CD4-positive, alpha-beta T cell treated with Interleukin-17A for 1 hour (primary cell): Measurements from ENCODE around the gene YJEFN3.

Experiments
- DNase-seq: peaks from one replicate; pipeline ENCODE4 v3.0.0-alpha.2; 2020

Gene YJEFN3

GRCh38 chr19:19528721-19529490 lies at the start of gene YJEFN3:
Gene YJEFN3 (plus strand): TSS chr19:19528911. CDS start chr19:19528933, 22 bp downstream.
- no peak for DNase-seq

DNA sequence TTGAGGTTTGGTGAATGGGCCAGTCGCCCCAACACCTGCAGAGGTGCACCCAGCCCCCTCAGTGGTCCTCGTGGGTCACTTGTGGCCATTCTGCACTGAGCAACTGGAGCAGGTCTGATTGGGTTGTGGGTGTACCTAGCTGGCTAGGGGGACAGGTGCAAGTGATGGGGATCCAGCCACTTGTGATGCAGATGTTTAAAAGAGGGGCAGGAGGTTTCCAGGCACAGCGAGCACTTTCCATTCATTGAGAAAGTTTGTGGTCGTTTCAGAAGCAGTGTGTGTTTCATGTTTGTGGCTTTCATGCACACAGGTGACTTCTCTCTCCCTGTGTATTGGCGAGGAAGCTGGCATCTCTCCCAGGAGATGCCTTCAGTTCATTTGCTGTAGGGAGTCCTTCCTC lies 48.0 kb upstream of the YJEFN3 start:
- DNase-seq: no peak

DNA sequence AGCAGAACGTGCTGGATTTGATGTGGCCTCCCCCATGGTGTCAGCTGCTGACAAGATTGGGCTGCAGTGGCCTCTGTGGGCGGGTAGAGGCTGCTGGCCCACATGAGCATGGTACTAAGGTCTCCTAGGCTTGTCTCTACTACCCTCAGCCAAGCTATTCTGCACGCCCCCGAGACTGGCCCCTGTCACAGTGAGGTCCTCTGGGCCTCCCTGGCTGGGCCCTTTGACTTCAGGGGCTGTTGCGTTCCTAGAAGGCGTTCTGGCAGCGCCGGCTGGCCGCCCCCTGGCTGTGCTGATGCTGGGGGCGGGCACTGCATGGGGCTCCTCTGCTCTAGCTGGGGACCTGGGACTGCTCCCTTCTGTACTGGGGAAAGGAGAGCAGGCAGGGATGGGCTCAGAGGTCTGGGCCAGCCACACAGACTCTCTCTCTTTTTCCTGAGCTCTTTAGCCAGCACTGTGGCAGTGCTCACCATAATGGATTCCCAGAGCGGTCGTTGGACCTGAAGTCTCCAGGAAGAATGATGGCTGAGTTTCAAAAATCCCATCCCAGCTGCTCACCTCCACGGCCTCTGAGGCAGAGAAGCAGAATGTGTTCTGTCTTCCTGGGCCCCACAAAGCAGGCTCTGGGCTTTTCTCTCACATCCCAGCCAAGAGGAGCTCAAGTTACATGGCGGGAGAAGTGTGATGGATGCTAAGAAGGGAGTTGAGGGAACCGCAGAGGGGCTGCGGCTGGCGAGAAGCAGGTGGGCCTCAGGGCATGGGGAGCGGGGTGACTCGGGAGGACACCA lies 45.7 kb upstream of the YJEFN3 start:
- no peak for DNase-seq

DNA sequence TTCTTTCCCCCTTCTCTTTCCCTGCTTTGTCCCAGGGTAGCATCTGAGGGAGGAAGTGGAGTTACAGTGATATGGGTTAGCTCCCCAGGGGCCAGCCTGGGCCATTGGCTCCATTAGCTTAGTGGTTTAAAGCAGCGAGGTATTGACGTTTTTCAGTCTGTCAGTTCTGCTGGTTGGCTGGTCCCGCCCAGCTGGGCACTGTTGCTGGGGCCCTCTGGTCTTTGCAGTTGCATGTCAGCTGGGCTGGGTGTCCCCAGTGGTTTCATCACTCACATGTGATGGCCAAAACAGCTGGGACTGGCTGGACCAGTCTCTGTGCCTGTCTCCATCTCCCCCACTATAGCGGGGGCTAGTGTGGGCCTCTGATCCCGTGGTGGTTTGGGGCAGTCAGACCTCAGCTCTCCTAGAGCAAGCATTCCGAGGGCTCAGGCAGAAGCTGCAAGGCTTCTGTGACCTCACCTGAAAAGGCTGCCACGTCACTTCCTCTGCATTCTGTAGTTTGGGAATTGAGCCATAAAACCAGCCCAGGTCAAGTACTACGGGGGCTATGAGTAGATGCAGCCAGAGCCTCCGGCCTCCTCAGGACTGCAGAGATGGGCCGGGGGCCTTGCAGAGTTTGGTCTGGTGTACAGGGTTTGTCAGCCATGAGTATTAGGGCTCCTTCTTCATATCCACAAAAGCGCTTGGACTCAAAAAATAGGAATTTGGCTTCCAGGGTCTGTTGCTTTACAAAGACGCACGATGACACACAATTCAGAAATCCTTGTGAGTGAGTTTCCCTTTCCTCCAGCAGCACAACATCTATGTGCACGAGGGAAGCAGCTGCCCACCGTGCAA lies 43.3 kb upstream of the YJEFN3 start:
- DNase-seq: no peak

DNA sequence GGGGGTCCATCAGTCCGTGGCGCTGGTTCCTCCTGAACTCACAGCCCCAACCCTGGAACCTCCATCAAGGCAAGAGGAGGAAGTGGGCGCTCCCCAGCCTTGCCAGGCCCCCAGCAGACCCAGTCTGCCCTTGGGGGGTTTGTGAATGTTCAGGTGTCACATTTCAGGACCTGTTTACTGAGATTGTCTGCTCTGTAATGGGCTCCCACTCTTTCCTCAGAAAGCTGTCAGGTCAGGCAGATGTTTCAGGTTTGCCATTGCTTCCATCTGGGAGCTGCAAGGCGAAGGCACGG lies 42.8 kb upstream of the YJEFN3 start:
- DNase-seq: no peak

DNA sequence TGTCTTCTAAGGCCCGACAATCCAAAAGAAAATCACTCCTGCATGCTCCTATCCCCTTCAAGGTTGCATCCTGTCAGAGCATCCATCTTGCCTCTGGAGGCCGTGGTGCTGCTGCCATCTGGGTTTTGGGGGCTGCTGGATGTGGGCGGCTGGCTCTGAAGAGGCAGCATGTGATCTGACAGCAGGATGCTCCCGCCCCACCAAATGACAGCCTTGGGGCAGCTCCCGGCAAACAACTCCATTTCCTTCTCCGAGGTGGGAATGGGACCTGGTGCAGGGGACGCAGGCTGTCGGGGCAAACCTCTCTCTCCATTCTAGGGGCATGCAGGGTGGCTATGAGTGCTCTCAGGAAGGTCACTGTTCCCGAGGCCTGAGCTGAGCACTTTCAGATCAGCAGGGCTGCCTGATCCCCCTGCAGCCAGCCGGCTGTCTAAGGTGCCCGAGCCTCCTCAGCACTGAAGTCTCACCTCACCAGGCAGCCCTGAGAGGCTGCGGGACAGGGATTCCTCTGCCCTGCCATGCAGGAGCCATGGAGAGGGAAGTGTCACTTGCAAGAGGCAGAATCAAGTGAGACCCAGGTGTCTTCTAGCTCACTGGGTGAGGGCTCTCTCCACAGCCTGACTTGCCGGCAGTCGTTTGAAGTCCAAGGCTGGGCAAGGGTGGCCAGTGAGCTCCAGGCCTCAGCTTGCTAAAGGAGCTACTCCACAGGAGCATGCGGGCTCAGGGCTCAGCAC lies 42.2 kb upstream of the YJEFN3 start:
- no peak for DNase-seq

DNA sequence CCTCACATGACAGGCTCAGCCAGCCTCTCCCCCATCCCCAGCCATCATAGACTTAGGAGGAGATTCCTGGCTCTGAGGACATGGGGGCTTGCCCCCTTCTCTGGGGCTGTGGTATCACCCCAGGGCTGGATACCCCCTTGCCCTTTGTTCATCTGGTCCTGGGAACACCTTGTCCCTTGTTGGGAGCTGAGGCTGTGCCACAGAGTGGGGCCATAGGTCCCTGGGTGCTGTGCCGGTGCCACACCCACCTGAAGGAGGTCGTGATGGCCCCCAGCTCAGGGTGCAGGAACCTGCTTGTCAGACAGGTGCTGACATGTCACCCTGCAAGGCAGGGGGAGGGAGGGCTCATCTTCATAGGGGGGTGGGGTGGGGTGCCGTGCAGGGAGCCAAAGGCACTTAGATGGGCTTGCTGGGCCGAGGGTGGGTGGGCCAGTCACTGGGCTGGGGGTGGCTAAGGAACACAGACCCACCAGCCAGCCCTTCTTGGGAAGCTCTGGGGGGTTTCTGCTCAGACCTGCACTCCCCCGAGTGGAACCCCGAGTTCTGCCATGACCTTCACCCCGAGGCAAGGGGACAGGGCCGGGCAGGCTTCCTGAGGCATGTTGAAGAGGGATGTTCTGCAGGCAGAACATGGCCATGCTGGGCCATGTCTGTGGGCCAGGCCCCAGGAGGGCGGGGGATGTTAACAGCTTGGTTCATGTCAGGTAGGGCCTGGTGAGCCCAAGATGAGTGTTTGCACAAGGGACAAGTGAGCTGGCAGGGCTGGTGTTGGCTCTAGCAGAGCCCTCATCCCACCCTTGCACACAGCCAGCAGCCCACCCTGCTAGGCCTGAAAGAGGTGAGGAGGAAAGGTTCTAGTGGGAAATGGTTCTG lies 41.4 kb upstream of the YJEFN3 start:
- no peak for DNase-seq

DNA sequence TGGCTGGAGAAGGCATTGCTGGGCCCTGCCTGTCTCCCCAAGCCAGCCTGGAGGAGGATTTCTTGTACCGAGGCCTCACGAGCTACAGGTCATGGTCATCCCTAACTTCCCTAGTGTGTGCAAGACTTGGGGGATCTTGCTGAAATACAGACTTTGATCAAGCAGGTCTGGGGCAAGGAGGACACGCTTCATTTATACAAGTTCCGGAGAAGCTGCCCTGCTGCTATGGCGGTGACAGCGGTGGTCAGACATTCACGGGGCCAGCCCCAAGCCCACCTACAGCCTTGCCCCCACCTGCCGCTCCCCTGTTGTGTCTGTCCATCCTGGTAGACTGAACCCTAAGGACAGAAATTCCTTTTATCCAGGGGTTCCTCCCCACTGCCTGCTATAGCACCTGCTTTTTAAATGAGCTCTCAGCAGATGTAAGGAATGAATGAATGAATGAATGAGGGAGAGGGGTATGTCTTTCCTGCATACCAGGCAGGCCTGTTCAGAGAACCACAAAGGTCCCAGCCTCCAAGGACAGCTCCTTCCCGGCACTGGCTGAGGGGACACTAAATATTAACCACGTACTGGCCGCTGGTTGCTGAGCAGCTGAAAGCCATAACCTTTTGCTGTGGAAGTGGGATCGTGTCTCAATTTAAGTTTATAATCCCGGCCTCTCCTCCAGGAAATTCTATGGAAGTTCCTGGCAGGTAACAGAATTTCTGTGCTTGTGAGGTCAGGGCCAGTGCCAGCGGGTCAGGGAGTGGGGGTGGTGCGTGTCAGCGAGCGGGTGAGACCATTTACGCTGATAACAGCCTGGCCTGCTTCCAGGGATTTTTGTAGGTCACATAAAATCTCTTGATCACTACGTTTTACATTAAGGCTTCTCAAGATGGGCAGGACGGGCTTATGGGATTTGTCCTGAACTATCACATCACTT lies 40.5 kb upstream of the YJEFN3 start:
- DNase-seq: peak; percentile 18

DNA sequence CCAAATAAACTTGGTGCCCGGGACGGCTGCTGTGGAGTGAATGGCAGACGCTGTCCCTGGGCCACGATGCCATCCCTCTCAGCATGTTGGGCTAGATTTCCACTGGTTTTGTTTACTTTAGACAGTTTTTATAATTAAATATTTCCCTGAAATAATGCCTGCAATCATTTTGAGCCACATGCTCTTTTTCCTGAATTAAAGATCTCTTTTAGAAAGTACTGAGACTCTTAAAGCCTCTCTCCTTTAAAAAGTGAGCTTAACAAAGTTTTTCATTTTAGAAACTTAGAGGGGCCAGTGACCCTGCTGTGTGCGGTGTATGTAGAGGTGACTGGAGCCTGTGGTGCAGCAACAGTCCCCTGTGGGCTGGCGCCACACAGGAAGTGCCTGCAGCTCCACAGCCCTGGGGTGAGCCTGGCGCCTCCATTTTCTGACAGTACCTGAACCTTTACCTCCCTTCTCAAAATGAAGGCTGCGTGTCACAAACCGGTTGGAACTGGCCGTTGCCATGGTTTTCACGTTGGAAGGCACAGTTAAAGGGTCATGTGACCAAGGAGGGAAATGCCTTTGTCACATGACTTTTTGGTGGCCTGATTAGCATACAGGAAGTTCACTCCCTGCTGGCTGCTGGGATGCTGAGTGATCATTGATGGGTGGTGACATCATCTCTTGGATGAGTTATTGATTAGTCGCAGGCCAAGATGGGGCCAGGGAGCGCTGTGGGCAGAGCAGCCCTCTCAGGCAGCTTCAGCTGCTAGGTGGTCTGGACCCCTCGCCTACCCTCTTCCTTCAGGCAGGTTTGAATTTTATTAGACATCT lies 39.6 kb upstream of the YJEFN3 start:
- peak; percentile 98 for DNase-seq

GRCh38 chr19:19489804-19490204 lies 38.9 kb upstream of the YJEFN3 start:
- no peak for DNase-seq

GRCh38 chr19:19490214-19490968 lies 38.3 kb upstream of the YJEFN3 start:
- DNase-seq: peak; percentile 90

- DNase-seq: no peak
These were observed 37.2 kb upstream of the YJEFN3 start for GRCh38 chr19:19491321-19492025.

DNA sequence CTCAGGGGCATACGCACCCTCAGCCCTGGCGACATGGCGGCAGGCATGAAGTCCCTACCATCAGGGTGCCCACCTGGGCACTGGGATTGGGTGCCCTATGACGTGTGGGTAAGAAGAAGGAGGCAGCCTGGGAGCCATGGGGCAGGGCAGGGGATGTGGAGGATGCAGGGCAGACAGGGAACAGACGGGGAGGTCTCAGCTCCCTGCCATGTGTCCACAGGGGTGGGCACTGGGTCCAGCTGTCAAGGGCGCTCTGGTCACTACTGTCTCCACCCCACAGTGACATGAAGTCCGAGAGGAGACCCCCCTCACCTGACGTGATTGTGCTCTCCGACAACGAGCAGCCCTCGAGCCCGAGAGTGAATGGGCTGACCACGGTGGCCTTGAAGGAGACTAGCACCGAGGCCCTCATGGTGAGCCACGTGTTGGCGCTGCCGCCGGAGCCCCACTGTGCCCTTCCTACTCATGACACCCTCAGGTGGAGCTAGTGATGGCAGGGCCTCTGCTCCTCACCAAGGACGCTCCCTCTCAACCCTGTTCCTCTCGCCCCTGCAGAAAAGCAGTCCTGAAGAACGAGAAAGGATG lies 36.6 kb upstream of the YJEFN3 start:
- DNase-seq: no peak

GRCh38 chr19:19493841-19494546 lies 34.7 kb upstream of the YJEFN3 start:
- DNase-seq: no peak

- DNase-seq: no peak
These were observed 32.8 kb upstream of the YJEFN3 start for GRCh38 chr19:19495614-19496603.
